ENCODE measurements around the gene CASKIN2. TPM values are rescaled to one million over a fixed set of nuclear protein-coding genes. Genes with fewer than 3 reads are reported as not detected.

The CASKIN2 gene
- total and polyA plus RNA-seq, 2 donors = 11.1 to 29.1 TPM

DNA sequence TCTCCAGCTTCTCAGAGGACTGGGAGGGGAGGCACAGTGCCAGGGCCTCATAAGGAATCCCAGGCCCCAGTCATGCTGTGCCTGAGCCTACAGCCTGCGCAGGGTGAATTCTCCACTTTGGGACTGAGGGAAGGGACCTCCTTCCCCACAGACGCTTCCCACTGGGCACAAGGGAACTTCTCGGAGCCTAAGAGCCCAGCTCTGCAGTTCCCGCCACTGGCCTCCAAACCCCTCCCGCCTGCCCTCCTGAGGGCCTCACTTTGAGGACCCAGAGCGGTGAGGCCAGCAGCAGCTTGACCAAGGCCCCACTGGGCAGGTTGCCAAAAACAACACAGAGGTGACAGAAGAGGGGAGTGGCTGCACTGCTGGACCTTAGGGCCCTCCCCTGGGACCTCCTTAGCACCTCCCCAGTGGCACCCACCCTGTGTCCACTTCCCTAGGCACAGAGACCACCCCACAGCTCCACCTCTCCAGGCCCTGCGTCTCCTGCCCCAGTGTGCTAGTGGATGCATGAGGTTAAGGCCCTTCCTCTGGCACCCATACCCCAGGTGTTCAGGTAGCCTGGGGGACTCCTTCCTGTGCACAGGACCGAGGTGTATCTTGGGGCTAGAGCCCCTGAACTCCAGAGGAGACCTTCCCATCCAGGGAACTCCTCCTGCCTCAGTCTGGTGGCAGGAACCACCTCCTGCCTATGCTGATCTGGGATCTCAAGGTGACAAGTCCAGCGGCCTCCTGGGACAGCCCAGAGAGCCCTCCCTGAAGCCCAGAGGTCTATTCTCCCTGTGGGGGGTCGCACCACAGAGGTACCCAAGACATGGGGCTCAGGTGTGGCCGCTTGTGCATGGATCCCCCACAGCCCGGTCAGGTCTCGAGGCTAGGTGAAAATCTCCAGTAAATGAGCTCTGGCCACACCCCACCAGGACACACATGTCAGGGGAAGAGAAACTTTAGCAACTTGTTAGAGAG, 3.4 kb downstream of the CASKIN2 start:
- no peak for DNase-seq (ENCODE audit: extremely low spot score)
- no peak overlapping the region for H3K4me3 ChIP-seq (ENCODE audit: low read depth, low read length)
- H3K27ac ChIP-seq (ENCODE audit: low read depth) = no peak overlapping the region
- no peaks in the 10 kb centered on the region for H3K36me3 ChIP-seq (ENCODE audit: insufficient read depth)
- H3K4me1 ChIP-seq (ENCODE audit: insufficient read depth) = no peaks in the 10 kb centered on the region
- 62% methylated on average over 13 of the region's 13 CpGs for WGBS

DNA sequence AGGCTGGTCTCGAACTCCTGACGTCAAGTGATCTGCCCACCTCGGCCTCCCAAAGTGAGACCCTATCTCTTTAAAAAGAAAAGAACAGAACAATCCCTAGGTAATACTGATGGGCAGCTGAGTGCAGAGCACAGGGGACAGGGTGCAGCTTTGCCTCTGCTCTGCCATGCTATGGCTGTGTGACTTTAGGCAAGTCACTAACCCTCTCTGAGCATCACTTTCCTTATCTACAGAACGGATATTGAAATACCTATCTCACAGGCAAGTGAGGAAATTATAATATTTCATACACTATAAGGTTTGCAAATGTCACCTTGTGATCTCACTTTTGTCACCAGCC, 4.1 kb downstream of the CASKIN2 start:
- DNase-seq (ENCODE audit: extremely low spot score) = no peak
- H3K36me3 ChIP-seq (ENCODE audit: insufficient read depth) = no peaks in the 10 kb centered on the region
- no peak overlapping the region for H3K4me3 ChIP-seq (ENCODE audit: low read depth, low read length)
- H3K27ac ChIP-seq (ENCODE audit: low read depth) = no peak overlapping the region
- 86% methylated on average over 4 of the region's 4 CpGs for WGBS
- H3K4me1 ChIP-seq (ENCODE audit: insufficient read depth) = no peaks in the 10 kb centered on the region

DNA sequence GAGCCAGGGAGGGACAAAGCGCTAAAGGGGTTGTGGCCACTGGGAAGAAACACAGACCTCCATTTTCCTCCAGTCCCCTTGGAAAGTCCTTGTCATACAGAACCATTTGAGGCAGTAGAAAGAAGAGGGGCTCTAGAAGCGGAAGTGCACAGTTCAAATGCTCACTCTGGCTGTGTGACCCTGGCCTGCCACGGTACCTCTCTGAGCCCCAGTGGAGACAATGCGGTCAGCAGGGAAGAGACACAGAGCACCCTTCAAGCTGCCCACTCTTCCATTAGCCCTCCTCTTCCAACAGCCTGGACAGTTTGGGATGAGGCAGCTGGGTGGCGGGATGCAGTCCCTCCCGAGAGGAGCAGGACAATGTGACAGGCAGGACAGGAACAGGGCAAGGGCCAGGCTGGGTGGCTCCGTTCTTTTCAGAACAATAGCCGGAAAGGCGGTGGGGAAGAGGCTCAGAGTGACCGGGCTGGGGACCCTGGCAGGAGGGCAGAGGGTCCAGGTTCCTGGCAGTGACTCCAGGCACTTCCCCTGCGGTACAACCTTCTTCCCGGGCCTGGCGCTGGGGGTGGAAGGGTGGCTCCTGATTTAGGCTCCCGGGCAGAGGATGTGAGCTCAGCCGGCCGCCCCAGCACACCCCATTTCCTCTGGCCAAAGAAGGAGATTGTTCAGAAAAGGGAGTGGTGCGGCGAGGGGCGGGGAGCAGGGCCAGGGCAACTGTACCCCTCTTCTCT, 5.6 kb downstream of the CASKIN2 start:
- Histone ChIP-seq H3K4me1 (ENCODE audit: insufficient read depth) (no peaks in the 10 kb centered on the region), H3K27ac (ENCODE audit: low read depth) (no peak overlapping the region), H3K36me3 (ENCODE audit: insufficient read depth) (no peaks in the 10 kb centered on the region), H3K4me3 (ENCODE audit: low read depth, low read length) (no peak overlapping the region)
- 79% methylated on average over 19 of the region's 19 CpGs for WGBS
- no peak for DNase-seq (ENCODE audit: extremely low spot score)

DNA sequence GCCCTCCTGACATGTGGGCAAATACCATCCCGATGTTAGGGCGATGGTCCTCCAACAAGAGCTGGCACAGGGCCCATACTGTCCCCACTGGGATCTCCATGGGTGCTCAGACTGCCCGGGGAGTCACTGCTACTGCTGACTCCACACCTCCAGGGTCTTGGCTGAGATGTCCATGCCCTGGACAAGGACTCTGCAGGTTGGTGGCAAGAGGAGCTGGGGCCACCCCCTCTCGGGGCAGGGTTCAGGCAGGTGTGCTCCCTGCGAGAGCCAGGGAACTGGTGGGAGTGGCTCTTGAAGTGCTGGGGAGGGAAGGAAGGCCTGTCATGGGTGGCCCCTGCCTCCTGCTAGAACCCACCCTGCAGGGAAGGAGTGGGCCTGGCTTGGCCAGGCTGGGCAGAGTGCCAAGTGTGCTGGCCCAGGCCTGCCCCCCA, 6.4 kb downstream of the CASKIN2 start:
- Histone ChIP-seq H3K36me3 (ENCODE audit: insufficient read depth) (no peaks in the 10 kb centered on the region), H3K27ac (ENCODE audit: low read depth) (no peak overlapping the region), H3K4me1 (ENCODE audit: insufficient read depth) (no peaks in the 10 kb centered on the region), H3K4me3 (ENCODE audit: low read depth, low read length) (no peak overlapping the region)
- WGBS = 65% methylated on average over 5 of the region's 5 CpGs
- DNase-seq (ENCODE audit: extremely low spot score) = no peak

DNA sequence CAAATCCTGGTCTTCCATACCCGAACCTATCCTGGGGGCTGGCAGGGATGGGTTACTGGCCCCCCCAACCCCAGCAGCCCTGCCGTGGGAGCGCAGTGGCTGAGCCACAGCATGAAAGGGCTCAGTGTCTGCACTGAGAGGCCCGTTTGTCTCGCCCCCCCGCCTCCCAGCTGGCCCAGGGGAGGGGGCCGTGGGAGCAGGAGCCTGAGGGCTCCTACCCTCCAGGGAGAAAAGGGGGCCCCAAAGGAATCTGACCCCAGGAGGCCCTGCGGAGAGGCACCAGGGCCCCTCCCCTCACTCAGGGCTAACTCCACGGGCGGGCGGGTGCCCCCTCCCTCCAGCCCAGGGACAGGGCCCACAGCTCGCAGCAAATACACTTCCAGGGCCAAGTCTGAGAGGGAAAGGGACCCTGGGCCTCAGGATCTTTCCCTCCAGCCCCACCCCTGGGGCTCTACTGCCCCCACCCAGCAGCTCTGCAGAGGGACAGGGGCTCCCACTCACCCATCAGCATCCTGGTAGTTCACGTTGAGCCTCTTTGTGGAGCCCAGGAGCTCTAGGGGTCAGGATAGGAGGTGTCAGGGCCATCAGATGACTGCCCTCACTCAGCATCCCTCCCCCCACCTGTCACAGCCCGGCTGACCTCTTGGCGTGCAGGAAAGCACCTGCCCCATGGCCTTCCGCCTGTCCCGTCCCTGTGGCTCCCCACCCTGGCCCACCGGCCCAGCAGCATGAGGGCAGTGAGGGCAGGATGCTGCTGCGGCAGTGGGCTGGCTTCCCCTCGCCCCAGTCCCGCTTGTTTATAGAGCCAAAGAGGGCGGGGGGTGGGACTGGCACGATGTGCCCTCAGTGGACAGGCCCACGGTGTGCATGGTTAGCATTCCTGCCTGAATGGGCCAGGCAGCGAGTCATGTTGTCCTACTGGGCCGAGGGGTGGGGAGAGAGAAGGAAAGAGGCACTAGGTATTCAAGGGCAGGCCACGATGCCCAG, 7.3 kb downstream of the CASKIN2 start:
- Histone ChIP-seq H3K4me3 (ENCODE audit: low read depth, low read length) (no peak overlapping the region), H3K4me1 (ENCODE audit: insufficient read depth) (no peaks in the 10 kb centered on the region), H3K27ac (ENCODE audit: low read depth) (no peak overlapping the region), H3K36me3 (ENCODE audit: insufficient read depth) (no peaks in the 10 kb centered on the region)
- WGBS = 74% methylated on average over 27 of the region's 27 CpGs
- no peak for DNase-seq (ENCODE audit: extremely low spot score)

DNA sequence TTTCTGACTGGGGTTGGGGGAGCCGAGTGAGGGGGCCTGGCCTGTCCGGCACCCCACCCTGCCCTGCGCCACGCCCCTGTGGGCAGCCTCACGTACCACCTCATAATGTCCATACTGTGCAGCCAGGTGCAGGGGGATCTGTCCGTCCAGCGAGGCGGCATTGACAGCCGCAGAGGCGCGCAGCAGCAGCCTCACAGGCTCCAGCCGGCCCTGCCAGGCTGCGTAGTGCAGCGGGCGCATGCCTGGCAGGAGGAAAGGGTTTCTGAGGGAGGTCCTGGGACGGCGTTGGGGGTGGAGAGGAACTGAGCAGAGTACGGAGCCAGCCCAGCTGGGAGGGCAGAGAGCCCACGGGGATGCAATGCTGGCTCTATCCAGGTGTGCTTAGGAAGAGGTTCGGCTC, 8.4 kb downstream of the CASKIN2 start:
- H3K4me3 ChIP-seq (ENCODE audit: low read depth, low read length) = no peak overlapping the region
- no peak overlapping the region for H3K27ac ChIP-seq (ENCODE audit: low read depth)
- H3K36me3 ChIP-seq (ENCODE audit: insufficient read depth) = no peaks in the 10 kb centered on the region
- 90% methylated on average over 20 of the region's 20 CpGs for WGBS
- no peaks in the 10 kb centered on the region for H3K4me1 ChIP-seq (ENCODE audit: insufficient read depth)
- no peak for DNase-seq (ENCODE audit: extremely low spot score)

DNA sequence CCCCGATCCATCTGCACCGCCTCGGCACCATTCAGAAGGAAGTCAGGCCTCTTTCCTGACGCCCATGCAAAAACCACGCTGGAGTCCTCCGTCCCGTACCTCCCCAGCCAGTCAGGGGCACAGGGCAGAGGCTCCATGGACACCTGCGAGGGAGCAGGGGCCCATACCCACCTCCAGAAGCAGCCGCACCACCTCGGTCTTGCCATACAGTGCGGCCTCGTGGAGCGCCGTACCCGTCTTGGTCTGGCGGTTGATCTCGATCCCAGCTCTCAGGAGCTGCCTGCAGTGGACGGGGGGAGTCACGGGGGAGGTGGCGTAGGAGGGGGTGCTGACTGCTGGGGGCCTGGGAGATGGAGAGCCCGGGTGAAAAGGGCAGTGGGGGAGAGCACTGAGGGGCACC, 9.2 kb downstream of the CASKIN2 start:
- Histone ChIP-seq H3K4me1 (ENCODE audit: insufficient read depth) (no peaks in the 10 kb centered on the region), H3K4me3 (ENCODE audit: low read depth, low read length) (no peak overlapping the region), H3K36me3 (ENCODE audit: insufficient read depth) (no peaks in the 10 kb centered on the region), H3K27ac (ENCODE audit: low read depth) (no peak overlapping the region)
- WGBS = 90% methylated on average over 21 of the region's 21 CpGs
- no peak for DNase-seq (ENCODE audit: extremely low spot score)

DNA sequence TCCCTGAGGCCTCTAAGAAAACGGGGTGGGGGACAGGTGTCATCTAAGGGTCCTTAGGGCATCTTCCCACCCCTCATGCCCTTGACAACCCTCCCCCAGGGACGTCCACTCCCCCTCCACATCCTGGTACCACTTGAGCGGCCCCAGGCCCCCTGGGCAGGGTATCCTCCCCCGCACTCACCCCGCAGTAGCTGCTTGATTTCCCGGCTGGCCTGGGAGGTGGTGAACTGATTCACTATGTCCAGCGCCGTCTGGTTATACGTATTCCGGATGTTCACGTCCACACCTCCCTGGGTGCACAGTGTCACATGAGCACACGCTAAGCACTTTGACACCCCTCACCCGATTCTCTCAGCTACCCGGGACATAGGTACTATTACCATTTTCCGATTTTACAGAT, 9.7 kb downstream of the CASKIN2 start:
- WGBS = 87% methylated on average over 15 of the region's 15 CpGs
- Histone ChIP-seq H3K4me1 (ENCODE audit: insufficient read depth) (no peaks in the 10 kb centered on the region), H3K4me3 (ENCODE audit: low read depth, low read length) (no peak overlapping the region), H3K27ac (ENCODE audit: low read depth) (no peak overlapping the region), H3K36me3 (ENCODE audit: insufficient read depth) (no peaks in the 10 kb centered on the region)
- DNase-seq (ENCODE audit: extremely low spot score) = no peak

DNA sequence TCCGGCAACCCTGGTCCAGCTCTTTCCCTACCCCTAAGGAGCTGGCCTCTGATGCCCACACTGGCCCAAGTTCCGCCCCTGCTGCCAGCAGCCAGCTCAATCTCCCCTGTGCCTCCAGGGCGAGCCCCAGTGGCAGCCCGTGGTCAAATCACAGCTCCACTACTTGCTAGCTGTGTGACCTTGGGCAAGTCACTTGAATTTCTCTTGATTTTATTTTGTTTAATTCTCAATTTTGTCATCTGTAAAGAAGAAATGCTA, 10.3 kb downstream of the CASKIN2 start:
- Histone ChIP-seq H3K4me3 (ENCODE audit: low read depth, low read length) (no peak overlapping the region), H3K4me1 (ENCODE audit: insufficient read depth) (no peaks in the 10 kb centered on the region), H3K36me3 (ENCODE audit: insufficient read depth) (no peaks in the 10 kb centered on the region), H3K27ac (ENCODE audit: low read depth) (no peak overlapping the region)
- WGBS = 90% methylated on average over 4 of the region's 4 CpGs
- DNase-seq (ENCODE audit: extremely low spot score) = no peak

DNA sequence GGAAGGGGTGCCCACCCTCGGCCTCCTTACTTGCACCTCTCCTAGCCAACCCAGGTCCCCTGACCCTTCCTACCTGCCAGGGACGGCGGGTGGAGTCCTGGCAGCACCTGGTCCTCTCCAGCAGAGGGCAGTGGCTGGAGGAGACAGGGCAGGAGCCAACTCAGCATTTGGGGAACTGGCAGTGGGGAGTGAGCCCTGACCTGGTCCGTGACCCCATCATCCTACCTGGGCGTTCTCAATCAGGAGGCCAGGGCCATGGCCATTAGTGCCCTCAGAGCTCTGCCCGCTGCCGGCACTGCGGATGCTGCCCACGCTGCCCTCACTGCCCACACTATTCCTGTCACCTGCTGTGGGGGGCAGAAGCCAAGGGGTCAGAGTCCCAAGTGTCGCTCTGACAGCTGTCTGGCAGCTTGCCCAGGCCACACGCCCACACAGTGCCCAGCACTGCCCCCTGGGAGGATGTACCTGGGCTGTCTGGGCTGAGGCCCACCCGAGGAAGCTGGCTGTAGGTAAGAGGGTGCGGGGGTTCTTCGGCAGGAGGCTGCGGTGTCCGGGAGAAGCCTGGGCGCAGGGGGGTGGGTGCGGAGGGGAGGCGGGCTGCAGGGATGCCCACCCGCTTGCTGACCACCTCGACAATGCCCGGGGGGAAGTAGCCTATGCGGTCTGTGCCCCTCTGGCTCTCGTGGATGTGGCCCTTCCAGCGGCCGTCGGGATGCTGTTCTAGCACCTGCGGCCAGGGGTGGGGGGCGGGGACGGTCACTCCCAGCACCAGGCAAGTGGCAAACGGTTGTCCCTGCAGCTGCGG, 10.8 kb downstream of the CASKIN2 start:
- Histone ChIP-seq H3K36me3 (ENCODE audit: insufficient read depth) (no peaks in the 10 kb centered on the region), H3K4me1 (ENCODE audit: insufficient read depth) (no peaks in the 10 kb centered on the region), H3K4me3 (ENCODE audit: low read depth, low read length) (no peak overlapping the region), H3K27ac (ENCODE audit: low read depth) (no peak overlapping the region)
- 78% methylated on average over 32 of the region's 32 CpGs for WGBS
- DNase-seq (ENCODE audit: extremely low spot score) = no peak

DNA sequence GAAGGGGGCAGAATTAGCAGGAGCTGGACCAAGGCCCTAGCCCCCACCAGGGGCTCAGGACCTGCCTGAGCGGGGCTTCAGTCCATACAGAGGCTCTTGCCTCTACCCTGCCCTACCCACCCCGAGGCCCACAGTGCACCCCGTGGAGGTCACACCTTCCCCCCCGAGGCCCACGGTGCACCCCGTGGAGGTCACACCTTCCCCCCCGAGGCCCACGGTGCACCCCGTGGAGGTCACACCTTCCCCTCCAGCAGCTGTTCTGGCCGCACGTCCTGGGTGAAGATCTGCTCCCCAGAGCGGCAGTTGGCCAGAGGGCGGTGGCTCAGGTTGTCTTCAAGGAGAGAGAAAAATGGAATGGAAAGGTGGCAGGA, 11.4 kb downstream of the CASKIN2 start:
- Histone ChIP-seq H3K4me1 (ENCODE audit: insufficient read depth) (no peaks in the 10 kb centered on the region), H3K27ac (ENCODE audit: low read depth) (no peak overlapping the region), H3K4me3 (ENCODE audit: low read depth, low read length) (no peak overlapping the region), H3K36me3 (ENCODE audit: insufficient read depth) (no peaks in the 10 kb centered on the region)
- no peak for DNase-seq (ENCODE audit: extremely low spot score)
- 73% methylated on average over 13 of the region's 13 CpGs for WGBS

DNA sequence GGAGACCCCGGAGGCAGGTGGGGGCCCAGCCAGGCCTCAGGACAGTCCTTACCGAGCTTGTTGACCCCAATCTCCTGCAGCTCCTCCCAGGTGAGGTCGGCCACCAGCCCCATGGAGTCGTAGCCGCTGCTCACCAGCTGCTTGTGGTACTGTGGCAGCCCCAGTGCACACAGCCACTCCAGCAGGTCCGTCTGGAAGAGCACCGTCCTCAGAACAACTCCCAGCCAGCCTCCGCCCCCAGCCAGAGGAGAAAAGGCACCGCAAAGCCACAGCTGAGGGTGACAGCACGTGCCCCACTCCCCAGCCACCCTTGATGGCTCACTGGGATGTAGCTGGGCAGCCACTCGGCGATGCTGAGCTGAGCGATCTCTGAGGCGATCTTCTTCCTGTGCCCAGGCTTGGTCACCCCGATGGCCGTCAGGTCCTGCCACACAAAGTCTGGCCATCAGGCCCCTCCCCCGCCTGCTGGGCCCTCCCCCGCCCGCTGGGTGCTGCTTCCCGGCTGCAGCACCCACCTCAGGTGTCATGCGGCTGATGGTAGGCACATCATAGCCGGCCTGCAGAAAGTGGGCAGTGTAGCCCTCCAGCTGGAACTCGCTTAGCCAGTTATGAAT, 11.9 kb downstream of the CASKIN2 start:
- Histone ChIP-seq H3K36me3 (ENCODE audit: insufficient read depth) (no peaks in the 10 kb centered on the region), H3K4me3 (ENCODE audit: low read depth, low read length) (no peak overlapping the region), H3K27ac (ENCODE audit: low read depth) (no peak overlapping the region), H3K4me1 (ENCODE audit: insufficient read depth) (no peaks in the 10 kb centered on the region)
- DNase-seq (ENCODE audit: extremely low spot score) = no peak
- 81% methylated on average over 23 of the region's 23 CpGs for WGBS
